Stomach smooth muscle (tissue), 2 donors: ENCODE results near the gene TBCE.

Experiments
- H3K27ac ChIP-seq: one replicate; pipeline ENCODE4 v1.7.0; 2013; ENCODE audit warnings: mild to moderate bottlenecking, low read length, inconsistent platforms
- H3K27me3 ChIP-seq, 2 donors: one replicate each; pipeline ENCODE4 v1.7.0; 2013; ENCODE audit warnings: low read length in 2 of 2; ENCODE audit not compliant: insufficient read depth in 2 of 2, control insufficient read depth in 1 of 2
- H3K36me3 ChIP-seq, 2 donors: one replicate each; pipeline ENCODE4 v1.7.0; 2013; ENCODE audit warnings: low read length in 2 of 2; ENCODE audit not compliant: control insufficient read depth in 2 of 2, insufficient read depth in 2 of 2
- H3K4me1 ChIP-seq: one replicate; pipeline ENCODE4 v1.7.0; 2013; ENCODE audit warnings: low read length; ENCODE audit not compliant: control insufficient read depth, insufficient read depth
- H3K4me3 ChIP-seq, 2 donors: one replicate each; pipeline ENCODE4 v1.7.0; 2013; ENCODE audit warnings: low read length in 2 of 2
- H3K9ac ChIP-seq, 2 donors: one replicate each; pipeline ENCODE4 v1.7.0; 2013; ENCODE audit warnings: low read length in 2 of 2, mild to moderate bottlenecking in 1 of 2
- H3K9me3 ChIP-seq, 2 donors: one replicate each; pipeline ENCODE4 v1.7.0; 2013; ENCODE audit warnings: low read length in 2 of 2; ENCODE audit not compliant: control insufficient read depth in 2 of 2
- donor health status: healthy.
- donor health status: Pancreatic carcinoma.

The TBCE gene

GRCh38 chr1:235409042-235409820 is 42.0 kb downstream of the TBCE start:
- no peak overlapping the region for H3K4me3 ChIP-seq
- no peaks in the 10 kb centered on the region for H3K9me3 ChIP-seq
- no peaks in the 10 kb centered on the region for H3K36me3 ChIP-seq
- H3K4me1 ChIP-seq = no peaks in the 10 kb centered on the region
- no peak overlapping the region for H3K27ac ChIP-seq
- H3K27me3 ChIP-seq = no peaks in the 10 kb centered on the region
- no peak overlapping the region for H3K9ac ChIP-seq

DNA sequence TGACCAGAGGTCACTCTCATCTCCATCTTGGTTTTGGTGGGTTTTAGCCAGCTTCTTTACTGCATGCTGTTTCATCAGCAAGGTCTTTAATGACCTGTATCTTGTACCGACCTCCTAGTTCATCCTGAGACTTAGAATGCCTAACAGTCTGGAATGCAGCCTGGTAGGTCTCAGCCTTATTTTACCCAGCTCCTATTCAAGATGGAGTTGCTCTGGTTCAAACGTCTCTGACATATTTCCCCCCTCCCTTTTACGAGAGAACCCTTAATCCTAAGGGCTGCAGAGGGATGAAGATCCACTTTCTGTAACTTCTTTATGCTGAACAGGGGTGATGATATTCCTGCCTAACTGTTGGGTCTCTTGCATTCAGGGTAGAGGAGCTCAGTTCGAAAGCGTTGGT is 43.2 kb downstream of the TBCE start:
- Histone ChIP-seq H3K4me1 (no peaks in the 10 kb centered on the region), H3K4me3 (no peak overlapping the region), H3K36me3 (peaks cover 0 to 2% of the 10 kb centered on the region in 2 donors), H3K9me3 (no peaks in the 10 kb centered on the region), H3K9ac (no peak overlapping the region), H3K27me3 (no peaks in the 10 kb centered on the region), H3K27ac (no peak overlapping the region)

DNA sequence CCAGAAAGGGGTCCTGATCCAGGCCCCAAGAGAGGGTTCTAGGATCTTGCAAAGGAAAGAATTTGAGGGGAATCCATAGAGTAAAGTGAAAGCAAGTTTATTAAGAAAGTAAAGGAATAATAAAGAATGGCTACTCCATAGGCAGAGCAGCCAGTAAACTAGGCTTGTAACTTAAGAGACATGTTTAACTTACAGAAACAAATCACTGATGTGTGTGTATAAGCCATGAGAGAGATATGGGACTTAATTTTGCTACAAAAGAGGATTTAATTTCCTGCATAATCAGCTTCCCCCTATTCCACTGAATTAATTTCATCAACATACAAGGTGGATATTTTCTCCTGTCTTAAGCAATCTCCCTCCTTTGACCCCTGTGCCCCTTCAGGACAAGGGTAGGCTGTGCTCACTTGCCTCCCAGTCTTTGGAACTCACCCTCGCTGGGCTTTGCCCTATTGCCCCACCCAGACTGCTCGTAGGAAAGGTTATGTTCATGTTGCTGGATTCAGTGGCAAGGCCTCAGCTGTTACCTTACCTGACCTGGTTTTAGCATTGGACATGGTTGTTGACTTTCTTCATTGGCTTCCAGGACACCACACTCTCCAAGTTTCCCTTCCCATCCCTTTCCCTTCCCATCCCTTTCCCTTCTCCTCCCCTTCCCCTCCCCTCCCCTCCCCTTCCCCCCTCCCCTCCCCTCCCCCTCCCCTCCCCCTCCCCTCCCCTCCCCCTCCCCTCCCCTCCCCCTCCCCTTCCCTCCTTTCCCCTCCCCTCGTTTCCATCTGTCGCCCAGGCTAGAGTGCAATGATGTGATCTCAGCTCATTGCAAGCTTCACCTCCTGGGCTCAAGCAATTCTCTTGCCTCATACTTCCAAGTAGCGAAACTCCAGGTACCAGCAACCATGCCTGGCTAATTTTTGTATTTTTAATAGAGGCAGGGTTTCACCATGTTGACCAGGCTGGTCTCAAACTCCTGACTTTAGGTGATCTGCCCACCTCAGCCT is 44.6 kb downstream of the TBCE start:
- Histone ChIP-seq H3K4me3 (no peak overlapping the region), H3K9me3 (no peaks in the 10 kb centered on the region), H3K27ac (no peak overlapping the region), H3K27me3 (no peaks in the 10 kb centered on the region), H3K4me1 (no peaks in the 10 kb centered on the region), H3K36me3 (peaks cover 0 to 2% of the 10 kb centered on the region in 2 donors), H3K9ac (no peak overlapping the region)

DNA sequence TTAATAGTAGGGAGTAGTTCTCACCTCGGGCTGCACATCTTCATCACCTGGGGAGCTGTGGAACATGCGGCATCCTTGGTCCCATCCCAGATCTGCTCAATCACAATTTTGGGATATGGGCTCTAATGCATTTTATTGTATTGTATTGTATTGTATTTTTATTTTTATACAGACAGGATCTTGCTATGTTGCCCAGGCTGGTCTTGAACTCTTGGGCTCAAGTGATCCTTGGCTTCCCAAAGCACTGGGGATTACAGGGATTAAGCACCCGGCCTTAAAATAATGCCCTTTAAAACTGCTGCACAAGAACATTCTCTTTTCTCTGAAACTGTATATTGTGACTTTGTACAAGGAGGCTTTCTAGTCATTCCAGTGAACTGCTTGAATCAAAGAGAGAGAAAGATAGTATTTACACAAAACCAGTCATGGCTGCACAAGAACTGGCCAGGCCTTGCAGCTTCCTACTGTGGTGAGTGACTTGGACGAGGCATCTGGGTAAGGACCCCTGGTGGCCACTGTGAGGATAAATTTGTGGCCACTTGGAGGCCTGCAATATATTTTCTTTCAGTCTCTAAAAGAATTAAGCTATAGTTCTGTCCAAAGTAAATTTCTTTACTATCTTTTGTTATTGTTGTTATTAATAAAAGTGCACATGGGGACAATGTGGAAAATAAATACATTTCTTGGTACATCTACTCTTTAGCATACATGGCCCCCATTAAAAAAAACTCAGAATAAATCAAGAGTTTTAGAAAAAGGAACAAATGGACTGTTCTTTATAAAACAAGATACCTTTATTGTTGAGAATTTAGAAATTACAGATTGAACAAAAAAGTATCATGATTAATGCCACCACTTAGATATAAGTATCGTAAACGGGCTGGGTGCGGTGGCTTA is 48.0 kb downstream of the TBCE start:
- Histone ChIP-seq H3K9ac (no peak overlapping the region), H3K4me1 (no peaks in the 10 kb centered on the region), H3K9me3 (no peaks in the 10 kb centered on the region), H3K27me3 (no peaks in the 10 kb centered on the region), H3K27ac (no peak overlapping the region), H3K4me3 (no peak overlapping the region), H3K36me3 (peaks cover 2 to 4% of the 10 kb centered on the region in 2 donors)

DNA sequence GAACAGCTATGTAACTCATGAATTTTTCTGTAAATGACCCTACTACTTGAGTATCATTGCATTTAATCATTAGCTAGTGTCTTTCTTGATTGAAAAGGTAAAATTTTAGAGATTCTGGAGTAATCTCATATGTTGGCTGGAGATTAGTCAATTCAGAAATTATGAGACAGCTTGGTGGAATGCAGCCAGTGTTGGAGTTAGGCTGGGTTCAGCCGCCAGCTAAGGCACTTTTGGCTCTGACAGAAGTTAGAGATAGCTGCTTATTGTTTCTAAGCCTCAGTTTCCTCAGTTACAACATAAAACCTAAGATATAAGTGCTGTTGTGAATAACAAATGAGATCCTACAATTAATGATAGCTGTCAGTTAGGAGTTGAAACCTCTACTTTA is 49.4 kb downstream of the TBCE start:
- peaks cover 2 to 4% of the 10 kb centered on the region in 2 donors for H3K36me3 ChIP-seq
- H3K27ac ChIP-seq = no peak overlapping the region
- no peak overlapping the region for H3K9ac ChIP-seq
- no peaks in the 10 kb centered on the region for H3K4me1 ChIP-seq
- H3K9me3 ChIP-seq = no peaks in the 10 kb centered on the region
- H3K4me3 ChIP-seq = no peak overlapping the region
- H3K27me3 ChIP-seq = no peaks in the 10 kb centered on the region

- no peak overlapping the region for H3K4me3 ChIP-seq
- H3K9ac ChIP-seq = no peak overlapping the region
- no peak overlapping the region for H3K27ac ChIP-seq
- H3K9me3 ChIP-seq = no peaks in the 10 kb centered on the region
- H3K4me1 ChIP-seq = no peaks in the 10 kb centered on the region
- no peaks in the 10 kb centered on the region for H3K27me3 ChIP-seq
- peaks cover 2 to 4% of the 10 kb centered on the region in 2 donors for H3K36me3 ChIP-seq
Measured at GRCh38 chr1:235417086-235417697, 50.0 kb downstream of the TBCE start.

GRCh38 chr1:235421751-235422150 is 54.5 kb downstream of the TBCE start:
- H3K27me3 ChIP-seq = no peaks in the 10 kb centered on the region
- no peak overlapping the region for H3K4me3 ChIP-seq
- no peak overlapping the region for H3K27ac ChIP-seq
- H3K4me1 ChIP-seq = no peaks in the 10 kb centered on the region
- H3K36me3 ChIP-seq = peaks cover 0 to 4% of the 10 kb centered on the region in 2 donors
- no peak overlapping the region for H3K9ac ChIP-seq
- no peaks in the 10 kb centered on the region for H3K9me3 ChIP-seq

DNA sequence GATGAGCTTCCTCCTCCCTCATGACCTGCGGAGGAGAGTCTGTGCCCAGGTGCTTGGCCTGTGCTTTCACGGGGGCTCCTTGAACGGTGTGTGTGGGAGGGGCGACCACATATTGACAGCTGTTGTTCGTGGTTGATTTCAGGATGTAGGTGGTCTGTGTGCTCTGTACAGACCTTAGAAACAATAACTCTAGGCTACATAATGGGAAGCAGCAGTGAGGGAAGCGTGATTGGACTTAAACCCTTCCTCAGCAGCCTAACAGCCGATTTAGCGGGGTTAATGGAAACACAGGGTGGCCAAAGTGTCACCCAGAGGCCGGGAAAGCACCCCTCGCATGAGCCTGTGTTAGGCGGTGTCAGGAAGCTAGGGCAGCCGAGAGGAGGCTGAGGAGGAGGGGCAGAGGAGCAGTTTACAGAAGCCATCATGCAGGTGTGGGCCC is 56.0 kb downstream of the TBCE start:
- H3K36me3 ChIP-seq = peaks cover 0 to 1% of the 10 kb centered on the region in 2 donors
- H3K27me3 ChIP-seq = no peaks in the 10 kb centered on the region
- no peaks in the 10 kb centered on the region for H3K9me3 ChIP-seq
- no peak overlapping the region for H3K4me3 ChIP-seq
- H3K27ac ChIP-seq = no peak overlapping the region
- no peaks in the 10 kb centered on the region for H3K4me1 ChIP-seq
- no peak overlapping the region for H3K9ac ChIP-seq

GRCh38 chr1:235424092-235424491 is 56.9 kb downstream of the TBCE start:
- Histone ChIP-seq H3K9me3 (no peaks in the 10 kb centered on the region), H3K4me1 (no peaks in the 10 kb centered on the region), H3K9ac (no peak overlapping the region), H3K27me3 (no peaks in the 10 kb centered on the region), H3K4me3 (no peak overlapping the region), H3K36me3 (no peaks in the 10 kb centered on the region), H3K27ac (no peak overlapping the region)

DNA sequence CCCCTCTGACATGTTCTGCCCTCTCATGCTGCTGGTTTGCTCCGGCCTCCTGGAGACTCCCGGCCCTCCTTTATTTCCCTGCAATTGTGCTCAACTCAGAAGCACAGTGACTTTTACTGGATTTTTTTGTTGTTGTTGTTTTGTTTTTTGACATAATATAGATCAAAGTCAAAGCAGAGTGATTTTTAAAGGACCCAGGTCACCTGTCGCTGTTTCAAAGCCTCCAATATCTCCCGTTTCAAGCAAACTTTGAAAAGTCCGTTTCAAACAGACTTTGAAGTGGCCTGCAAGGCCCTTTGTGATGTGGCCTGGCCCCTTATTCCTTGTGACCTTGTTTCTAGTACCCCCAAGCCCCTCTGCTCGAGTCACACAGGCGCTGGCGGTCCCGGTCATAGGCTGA is 58.1 kb downstream of the TBCE start:
- no peak overlapping the region for H3K9ac ChIP-seq
- H3K4me1 ChIP-seq = no peaks in the 10 kb centered on the region
- no peaks in the 10 kb centered on the region for H3K9me3 ChIP-seq
- H3K27ac ChIP-seq = no peak overlapping the region
- H3K27me3 ChIP-seq = no peaks in the 10 kb centered on the region
- H3K4me3 ChIP-seq = no peak overlapping the region
- H3K36me3 ChIP-seq = no peaks in the 10 kb centered on the region
